Activated CD4-positive, alpha-beta T cell treated with anti-CD3 and anti-CD28 coated beads, Interleukin-2, Interleukin-4, amounts not matched to agents 100 ng/mL and 50 ng/mL, durations not matched to agents 16 hours and 8 hours (primary cell): Measurements from ENCODE around the gene KRTAP5-6.

Experiments
- DNase-seq: peaks from one replicate; pipeline ENCODE4 v3.0.0-alpha.2; 2020; ENCODE audit warnings: low spot score

KRTAP5-6 gene

GRCh38 chr11:1696608-1697570, at the start of gene KRTAP5-6:
Gene KRTAP5-6, plus strand, starts transcription at chr11:1697195. Its CDS starts 51 bp downstream, at chr11:1697246.
- DNase-seq = no peak

GRCh38 chr11:1647901-1648652, 48.9 kb upstream of the KRTAP5-6 start:
- DNase-seq = no peak

- DNase-seq = no peak
Measured at GRCh38 chr11:1648653-1649420, 48.2 kb upstream of the KRTAP5-6 start.

GRCh38 chr11:1650034-1650917, 46.7 kb upstream of the KRTAP5-6 start:
- no peak for DNase-seq

- no peak for DNase-seq
Measured at GRCh38 chr11:1650918-1651262, 46.1 kb upstream of the KRTAP5-6 start.

- DNase-seq = no peak
Measured at GRCh38 chr11:1651411-1651980, 45.5 kb upstream of the KRTAP5-6 start.

- DNase-seq = no peak
Measured at GRCh38 chr11:1652026-1652425, 45.0 kb upstream of the KRTAP5-6 start.

- no peak for DNase-seq
Measured at GRCh38 chr11:1652442-1652770, 44.6 kb upstream of the KRTAP5-6 start.

- DNase-seq = peak; percentile 73
Measured at GRCh38 chr11:1652771-1653540, 44.0 kb upstream of the KRTAP5-6 start.

- DNase-seq = no peak
Measured at GRCh38 chr11:1653541-1654387, 43.2 kb upstream of the KRTAP5-6 start.

- DNase-seq = no peak
Measured at GRCh38 chr11:1654388-1655167, 42.4 kb upstream of the KRTAP5-6 start.

GRCh38 chr11:1655168-1656060, 41.6 kb upstream of the KRTAP5-6 start:
- no peak for DNase-seq

- DNase-seq = no peak
Measured at GRCh38 chr11:1656061-1656441, 40.9 kb upstream of the KRTAP5-6 start.

- DNase-seq = no peak
Measured at GRCh38 chr11:1656670-1657069, 40.3 kb upstream of the KRTAP5-6 start.

GRCh38 chr11:1659506-1659905, 37.5 kb upstream of the KRTAP5-6 start:
- no peak for DNase-seq

GRCh38 chr11:1660111-1660867, 36.7 kb upstream of the KRTAP5-6 start:
- no peak for DNase-seq
